ENCODE results near the gene MAPK6. TPM values are rescaled to one million over a fixed set of nuclear protein-coding genes. Genes with fewer than 3 reads are reported as not detected.
"Not testable (repeated sequence)": the region's sequence is repeated elsewhere in the genome, so short reads cannot be mapped to it uniquely, and the experiment has no call there.

Gene MAPK6
- total RNA-seq, 1 donor from 2014 or later = 21.1 TPM

GRCh38 chr15:51992953-51993352, 26.1 kb upstream of the MAPK6 start:
- TF ChIP-seq CTCF (IDR thresholded peaks at IDR 0.05) = no peak
- H3K36me3 ChIP-seq = no peaks in the 10 kb centered on the region
- H3K27me3 ChIP-seq (ENCODE audit: low read depth) = no peaks in the 10 kb centered on the region
- H3K4me3 ChIP-seq = no peak overlapping the region
- intact Hi-C loops (cut with DNase I) = no loop called here
- no peak overlapping the region for H3K27ac ChIP-seq
- no peak for ATAC-seq
- no peaks in the 10 kb centered on the region for H3K9me3 ChIP-seq
- peaks cover 11% of the 10 kb centered on the region for H3K4me1 ChIP-seq
- no peak for DNase-seq

- intact Hi-C loops (cut with DNase I) = no loop called here
- Histone ChIP-seq H3K36me3 (no peaks in the 10 kb centered on the region), H3K27me3 (ENCODE audit: low read depth) (no peaks in the 10 kb centered on the region), H3K27ac (no peak overlapping the region), H3K4me3 (no peak overlapping the region), H3K4me1 (peaks cover 10% of the 10 kb centered on the region), H3K9me3 (no peaks in the 10 kb centered on the region)
- TF ChIP-seq CTCF (IDR thresholded peaks at IDR 0.05) = no peak
- ATAC-seq (no peak), DNase-seq (no peak)
These were observed 16.7 kb upstream of the MAPK6 start for GRCh38 chr15:52002351-52002750.

- H3K27me3 ChIP-seq (ENCODE audit: low read depth); intact Hi-C loops (cut with DNase I); H3K4me3 ChIP-seq; DNase-seq; ATAC-seq; H3K36me3 ChIP-seq; H3K9me3 ChIP-seq; H3K27ac ChIP-seq: not testable (repeated sequence)
- peaks cover 17% of the 10 kb centered on the region for H3K4me1 ChIP-seq
These were observed 15.9 kb upstream of the MAPK6 start for GRCh38 chr15:52003089-52003488.

GRCh38 chr15:52003710-52004109, 15.3 kb upstream of the MAPK6 start:
- no peaks in the 10 kb centered on the region for H3K9me3 ChIP-seq
- intact Hi-C loops (cut with DNase I) = no loop called here
- ATAC-seq (no peak), DNase-seq (no peak)
- H3K4me3 ChIP-seq = no peak overlapping the region
- H3K4me1 ChIP-seq = peaks cover 23% of the 10 kb centered on the region
- TF ChIP-seq CTCF (IDR thresholded peaks at IDR 0.05) = no peak
- H3K27ac ChIP-seq = no peak overlapping the region
- H3K27me3 ChIP-seq (ENCODE audit: low read depth) = no peaks in the 10 kb centered on the region
- no peaks in the 10 kb centered on the region for H3K36me3 ChIP-seq

GRCh38 chr15:52004806-52005205, 14.2 kb upstream of the MAPK6 start:
- DNase-seq (no peak), ATAC-seq (no peak)
- TF ChIP-seq CTCF (IDR thresholded peaks at IDR 0.05) = no peak
- no peaks in the 10 kb centered on the region for H3K36me3 ChIP-seq
- no peak overlapping the region for H3K4me3 ChIP-seq
- no peaks in the 10 kb centered on the region for H3K27me3 ChIP-seq (ENCODE audit: low read depth)
- H3K9me3 ChIP-seq = no peaks in the 10 kb centered on the region
- intact Hi-C loops (cut with DNase I) = no loop called here
- peaks cover 31% of the 10 kb centered on the region for H3K4me1 ChIP-seq
- no peak overlapping the region for H3K27ac ChIP-seq

- H3K4me1 ChIP-seq = peaks cover 31% of the 10 kb centered on the region
- DNase-seq (no peak), ATAC-seq (no peak)
- H3K27ac ChIP-seq = no peak overlapping the region
- H3K4me3 ChIP-seq = no peak overlapping the region
- no peaks in the 10 kb centered on the region for H3K9me3 ChIP-seq
- TF ChIP-seq CTCF (IDR thresholded peaks at IDR 0.05) = no peak
- no peaks in the 10 kb centered on the region for H3K36me3 ChIP-seq
- intact Hi-C loops (cut with DNase I) = no loop called here
- no peaks in the 10 kb centered on the region for H3K27me3 ChIP-seq (ENCODE audit: low read depth)
These were observed 13.0 kb upstream of the MAPK6 start for GRCh38 chr15:52005748-52006701.
